Measurements from ENCODE around the gene TNPO2.

TNPO2 gene

GRCh38 chr19:12723641-12724426 lies at the start of gene TNPO2:
Gene TNPO2 (minus strand): TSS chr19:12723932. CDS start chr19:12720977, 2,955 bp downstream.
- DNase-seq = peak; percentile 60

- no peak for DNase-seq
These were observed 48.6 kb upstream of the TNPO2 start for GRCh38 chr19:12772323-12772722.

DNA sequence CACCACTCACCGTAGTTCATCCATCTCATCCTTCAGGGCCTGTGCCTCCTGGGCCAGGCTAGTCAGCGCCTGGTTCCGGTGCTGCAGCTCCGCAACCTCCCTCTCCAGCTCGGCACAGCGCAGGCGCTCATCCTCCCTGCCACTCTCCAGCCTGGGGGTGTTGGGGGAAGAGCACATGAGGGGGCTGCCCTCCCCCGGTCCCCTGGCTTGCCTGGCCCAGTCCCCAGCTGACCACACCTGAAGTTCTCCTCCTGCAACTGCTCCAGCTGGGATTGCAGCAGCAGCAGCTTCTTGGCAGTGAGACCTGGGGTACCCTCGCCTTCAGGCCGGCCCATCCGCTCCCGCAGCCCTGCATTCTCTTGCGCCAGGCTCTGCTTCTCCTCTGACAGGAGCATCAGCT lies 47.2 kb upstream of the TNPO2 start:
- DNase-seq = no peak

GRCh38 chr19:12769689-12770088 lies 46.0 kb upstream of the TNPO2 start:
- peak; percentile 54 for DNase-seq

- DNase-seq = no peak
These were observed 43.9 kb upstream of the TNPO2 start for GRCh38 chr19:12767666-12768065.

- DNase-seq = no peak
These were observed 43.4 kb upstream of the TNPO2 start for GRCh38 chr19:12767150-12767549.

- no peak for DNase-seq
These were observed 42.4 kb upstream of the TNPO2 start for GRCh38 chr19:12766051-12766521.

- no peak for DNase-seq
These were observed 41.0 kb upstream of the TNPO2 start for GRCh38 chr19:12764698-12765097.

DNA sequence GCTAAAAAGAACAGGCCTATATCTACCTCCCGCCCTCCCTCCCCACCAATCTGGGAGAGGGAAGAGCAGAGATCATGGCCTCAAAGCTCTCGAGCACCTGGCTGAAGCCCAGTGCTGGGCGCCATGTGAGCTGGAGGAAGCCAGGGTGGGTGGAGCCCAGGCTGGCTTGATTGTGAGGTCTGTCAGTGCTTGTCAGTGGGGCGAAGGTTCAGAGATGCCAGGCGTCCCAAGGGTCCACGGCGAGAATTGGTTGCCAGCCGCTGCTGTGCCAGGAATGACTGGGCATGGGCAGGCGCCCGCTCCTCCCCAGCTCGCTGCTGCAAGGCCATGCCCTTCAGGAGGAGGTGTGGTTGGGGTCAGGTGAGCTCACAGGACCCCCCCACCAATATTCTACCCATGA lies 39.4 kb upstream of the TNPO2 start:
- DNase-seq = no peak

DNA sequence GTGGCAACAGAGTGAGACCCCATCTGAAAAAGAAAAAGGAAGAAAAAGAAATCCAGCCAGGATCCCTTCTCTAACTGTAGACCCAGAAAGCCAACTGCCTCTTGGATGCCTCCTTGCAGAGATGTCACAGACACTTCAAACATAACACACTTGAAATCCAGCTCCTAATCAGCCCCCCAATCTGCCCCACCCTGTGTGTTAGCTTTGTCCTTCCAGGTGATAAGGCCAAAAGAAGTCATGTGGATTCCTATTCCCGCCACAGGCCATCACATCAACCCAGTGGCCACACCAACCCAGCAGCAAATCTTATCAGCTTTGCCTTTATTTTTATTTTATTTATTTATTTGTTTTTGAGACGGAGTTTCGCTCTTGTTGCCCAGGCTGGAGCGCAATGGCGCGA lies 36.0 kb upstream of the TNPO2 start:
- no peak for DNase-seq

- peak; percentile 59 for DNase-seq
These were observed 34.0 kb upstream of the TNPO2 start for GRCh38 chr19:12757544-12758274.

- DNase-seq = no peak
These were observed 32.6 kb upstream of the TNPO2 start for GRCh38 chr19:12756150-12756883.

DNA sequence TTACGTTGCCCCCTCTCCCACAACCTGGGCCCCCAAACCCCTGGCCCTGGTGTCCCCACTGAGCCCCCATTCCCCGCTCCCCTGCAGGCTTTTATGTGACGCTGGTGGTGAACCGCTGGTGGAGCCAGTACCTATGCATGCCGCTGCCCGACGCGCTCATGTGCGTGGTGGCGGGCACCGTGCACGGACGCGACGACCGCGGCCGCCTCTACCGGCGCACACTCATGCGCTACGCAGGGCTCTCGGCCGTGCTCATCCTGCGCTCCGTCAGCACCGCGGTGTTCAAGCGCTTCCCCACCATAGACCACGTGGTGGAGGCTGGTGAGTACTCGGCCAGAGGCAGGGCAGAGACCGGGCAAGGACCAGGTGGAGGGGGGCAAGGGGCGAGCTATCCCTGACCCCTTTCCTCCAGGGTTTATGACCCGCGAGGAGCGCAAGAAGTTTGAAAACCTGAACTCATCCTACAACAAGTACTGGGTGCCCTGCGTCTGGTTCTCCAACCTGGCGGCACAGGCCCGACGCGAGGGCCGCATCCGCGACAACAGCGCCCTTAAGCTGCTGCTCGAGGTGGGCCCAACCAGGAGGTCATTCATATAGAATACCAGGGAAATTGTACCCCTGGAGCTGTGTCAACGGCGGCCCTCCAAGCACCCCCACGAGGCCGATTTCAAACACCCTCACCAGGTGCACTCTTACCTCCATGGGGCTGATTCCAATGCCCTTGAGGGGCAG lies 30.9 kb upstream of the TNPO2 start:
- no peak for DNase-seq

GRCh38 chr19:12752056-12752781 lies 28.5 kb upstream of the TNPO2 start:
- DNase-seq = no peak

GRCh38 chr19:12751635-12752034 lies 27.9 kb upstream of the TNPO2 start, which contains the start of gene BEST2:
Gene BEST2 (plus strand): TSS chr19:12751791. CDS start chr19:12752593, 802 bp downstream.
- no peak for DNase-seq

DNA sequence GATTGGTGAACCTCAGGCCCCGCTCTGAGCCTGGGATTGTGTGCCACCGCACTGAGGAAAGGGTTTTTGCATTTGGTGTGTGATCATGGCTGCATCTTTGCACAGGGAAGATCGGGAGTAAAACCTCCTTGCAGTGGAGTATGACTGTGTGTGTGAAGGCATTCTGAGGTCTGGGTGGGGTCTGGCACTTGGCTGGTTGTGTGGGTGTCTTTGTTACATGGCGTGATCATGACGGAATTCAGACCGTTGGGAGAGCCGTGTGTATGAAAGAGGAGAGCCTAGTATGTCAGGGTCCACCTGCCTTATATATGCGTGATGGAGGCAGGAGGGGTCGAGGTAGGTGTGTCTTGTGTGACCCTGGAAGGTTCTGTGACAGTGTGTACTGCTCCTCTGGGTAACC lies 27.1 kb upstream of the TNPO2 start:
- no peak for DNase-seq

GRCh38 chr19:12749938-12750521 lies 26.3 kb upstream of the TNPO2 start:
- no peak for DNase-seq

DNA sequence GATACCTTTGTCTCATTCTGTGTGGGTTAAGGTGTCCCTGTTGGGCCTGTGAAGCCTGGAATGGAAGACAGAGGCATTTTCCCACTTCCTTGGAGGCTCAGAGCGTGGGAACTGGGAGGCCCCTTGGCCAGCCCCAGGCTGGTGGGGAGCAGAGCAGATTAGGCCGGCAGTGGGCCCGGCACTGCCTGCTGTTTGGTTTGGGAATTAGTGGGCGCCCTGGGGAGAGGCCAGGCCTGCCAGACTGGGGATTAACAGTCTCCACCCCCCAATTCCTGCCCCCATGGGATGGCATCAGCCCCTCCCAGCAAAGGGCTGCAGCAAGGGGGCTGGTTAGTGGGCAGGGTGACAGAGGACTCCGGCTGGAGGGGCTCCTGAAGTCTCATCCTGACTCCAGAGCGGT lies 24.8 kb upstream of the TNPO2 start:
- no peak for DNase-seq

GRCh38 chr19:12745166-12745897 lies 21.6 kb upstream of the TNPO2 start:
- DNase-seq = no peak

GRCh38 chr19:12737835-12738351 lies 14.2 kb upstream of the TNPO2 start:
- DNase-seq = no peak

Measured in activated CD4-positive, alpha-beta T cell treated with anti-CD3 and anti-CD28 coated beads, Interleukin-2, amount 50 U/mL, for 1 hour (primary cell).